ENCODE measurements around the gene PROCR.

- TF ChIP-seq CTCF (IDR thresholded peaks at IDR 0.05) (no peak), POLR2A (IDR thresholded peaks at IDR 0.05) (no peak)
Measured at GRCh38 chr20:35131934-35132333, 39.9 kb upstream of the PROCR start.

Measured in lower leg skin (tissue), 3 donors.